CD4-positive, alpha-beta memory T cell (primary cell): ENCODE results near the gene KCNIP4. TPM values are rescaled to one million over a fixed set of nuclear protein-coding genes. Genes with fewer than 3 reads are reported as not detected.

Experiments
- CTCF ChIA-PET: fragments of 350-600 bp; sonication (Branson Sonifier 250); formaldehyde crosslinking; loops from one replicate; lab custom pipeline; 2021; ENCODE audit warnings: inconsistent platforms; ENCODE audit not compliant: partially characterized antibody; lab: Charles Lee
- POLR2A ChIA-PET: fragments of 350-600 bp; sonication (Branson Sonifier 250); formaldehyde crosslinking; loops from one replicate; lab custom pipeline; 2021; ENCODE audit not compliant: partially characterized antibody; lab: Charles Lee
- DNase-seq, 5 donors: peaks; one replicate each; pipeline versions ENCODE4 v3.0.0 to v3.0.0-alpha.2; 2020 to 2022; ENCODE audit warnings: mixed read lengths in 1 of 5
- H3K27ac ChIP-seq: one replicate; pipeline ENCODE4 v1.7.0; 2013; ENCODE audit warnings: low read depth, low read length
- H3K27me3 ChIP-seq: 2 replicates; pipeline ENCODE4 v1.7.0; 2013; ENCODE audit warnings: mild to moderate bottlenecking, low read length, moderate library complexity; ENCODE audit not compliant: insufficient read depth
- H3K36me3 ChIP-seq: 2 replicates; pipeline ENCODE4 v1.7.0; 2013; ENCODE audit warnings: mild to moderate bottlenecking, low read length, moderate library complexity; ENCODE audit not compliant: insufficient read depth
- H3K4me1 ChIP-seq: 2 replicates; pipeline ENCODE4 v1.7.0; 2013; ENCODE audit warnings: mild to moderate bottlenecking, low read length, moderate library complexity; ENCODE audit not compliant: insufficient read depth
- H3K4me3 ChIP-seq, 2 donors: one replicate each; pipeline ENCODE4 v1.7.0; 2013; ENCODE audit warnings: low read length in 2 of 2, mild to moderate bottlenecking in 1 of 2
- H3K9me3 ChIP-seq, 2 donors: one replicate each; pipeline ENCODE4 v1.7.0; 2013; ENCODE audit warnings: low read length in 2 of 2, control low read depth in 1 of 2; ENCODE audit not compliant: control insufficient read depth in 1 of 2
- H3K27ac Mint-ChIP-seq, 7 donors: one replicate each; pipeline ENCODE4 v1.8.0; 2020 to 2021; ENCODE audit warnings: mixed read lengths in 7 of 7, mild to moderate bottlenecking in 6 of 7, inconsistent platforms in 3 of 7, moderate library complexity in 3 of 7
- H3K27me3 Mint-ChIP-seq, 2 donors: one replicate each; pipeline ENCODE4 v1.8.0; 2020 to 2021; ENCODE audit warnings: mixed read lengths in 2 of 2
- H3K36me3 Mint-ChIP-seq, 2 donors: one replicate each; pipeline ENCODE4 v1.8.0; 2020 to 2021; ENCODE audit warnings: mixed read lengths in 2 of 2, inconsistent platforms in 1 of 2, mild to moderate bottlenecking in 1 of 2
- H3K4me1 Mint-ChIP-seq, 4 donors: one replicate each; pipeline ENCODE4 v1.8.0; 2020 to 2021; ENCODE audit warnings: mixed read lengths in 4 of 4, mild to moderate bottlenecking in 1 of 4
- H3K4me3 Mint-ChIP-seq, 8 donors: one replicate each; pipeline ENCODE4 v1.8.0; 2020 to 2021; ENCODE audit warnings: mixed read lengths in 8 of 8, mild to moderate bottlenecking in 7 of 8, moderate library complexity in 6 of 8, inconsistent platforms in 3 of 8
- H3K9me3 Mint-ChIP-seq, 8 donors: one replicate each; pipeline ENCODE4 v1.8.0; 2020 to 2021; ENCODE audit warnings: mixed read lengths in 8 of 8, mild to moderate bottlenecking in 5 of 8, inconsistent platforms in 3 of 8, moderate library complexity in 1 of 8
- intact Hi-C: fragments of 100-400 bp; cut with micrococcal nuclease; formaldehyde crosslinking; loops from one replicate; pipeline ENCODE4 v1.15.1; 2023
- polyA plus RNA-seq, 2 donors: library from polyadenylated mRNA; unstranded; fragments of 300-500 nt; fragmentation: Illumina TruSeq; gene quantifications; one replicate each; pipeline ENCODE4 v1.2.3, GENCODE V29; 2021
- total RNA-seq, 2 experiments: library from RNA; stranded (reverse); gene quantifications; one replicate each; pipeline ENCODE4 v1.2.3, GENCODE V29; 2021

Gene KCNIP4
- total and polyA plus RNA-seq, 4 experiments from 2014 or later: 0.11 to 0.26 TPM; not detected in 2

DNA sequence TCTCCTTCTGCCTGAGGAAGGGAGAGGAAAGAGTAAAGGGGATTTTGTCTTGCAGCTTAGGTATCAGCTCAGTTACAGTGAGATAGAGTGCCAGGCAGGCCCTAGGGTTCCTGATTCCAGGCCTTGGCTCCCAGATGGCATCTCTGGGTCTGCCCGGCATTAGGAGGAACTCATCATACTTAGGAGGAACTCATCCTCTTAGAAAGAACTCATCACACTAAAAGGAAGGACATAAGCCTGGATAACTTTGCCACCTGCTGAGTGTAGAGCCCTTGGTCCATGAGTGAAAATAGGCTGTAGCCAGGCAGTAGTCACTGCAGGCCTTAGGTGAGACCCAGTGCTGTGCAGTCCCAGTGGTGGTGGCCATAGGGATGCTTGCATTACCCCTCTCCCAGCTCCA, 881.2 kb downstream of the KCNIP4 start:
- no peak overlapping the region for H3K27ac ChIP-seq
- no peak overlapping the region for H3K4me3 Mint-ChIP-seq
- no peak overlapping the region for H3K27ac Mint-ChIP-seq
- POLR2A ChIA-PET: no interaction called here
- CTCF ChIA-PET: no interaction called here
- H3K36me3 ChIP-seq: no peaks in the 10 kb centered on the region
- no peaks in the 10 kb centered on the region for H3K27me3 Mint-ChIP-seq
- H3K27me3 ChIP-seq: no peaks in the 10 kb centered on the region
- H3K9me3 Mint-ChIP-seq: peaks cover 1 to 9% (median 3%) of the 10 kb centered on the region in 8 donors
- no peaks in the 10 kb centered on the region for H3K4me1 Mint-ChIP-seq
- DNase-seq: no peak
- no peak overlapping the region for H3K4me3 ChIP-seq
- H3K36me3 Mint-ChIP-seq: no peaks in the 10 kb centered on the region
- intact Hi-C loops: no loop called here
- H3K4me1 ChIP-seq: no peaks in the 10 kb centered on the region
- H3K9me3 ChIP-seq: no peaks in the 10 kb centered on the region

DNA sequence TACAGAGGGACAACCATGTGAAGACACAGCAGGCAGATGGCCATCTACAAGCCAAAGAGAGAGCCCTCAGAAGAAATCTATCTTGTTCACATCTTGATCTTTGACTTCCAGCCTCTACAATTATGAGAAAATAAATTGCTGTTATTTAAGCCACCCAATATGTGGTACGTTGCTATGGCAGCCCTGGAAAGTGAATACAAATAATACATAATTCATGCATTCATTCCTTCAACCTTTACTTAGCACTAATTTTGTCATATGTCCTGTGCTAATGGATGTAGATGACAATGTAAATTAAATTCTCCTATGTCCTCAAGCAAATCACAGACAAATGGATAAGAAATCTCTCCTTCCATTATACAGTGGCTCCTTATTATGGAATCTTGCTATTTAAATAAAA, 886.7 kb downstream of the KCNIP4 start:
- H3K27ac ChIP-seq: no peak overlapping the region
- H3K4me3 Mint-ChIP-seq: no peak overlapping the region
- no peak for DNase-seq
- no peaks in the 10 kb centered on the region for H3K36me3 ChIP-seq
- H3K36me3 Mint-ChIP-seq: no peaks in the 10 kb centered on the region
- H3K9me3 Mint-ChIP-seq: peaks cover 0 to 12% (median 10%) of the 10 kb centered on the region in 8 donors
- H3K27me3 ChIP-seq: no peaks in the 10 kb centered on the region
- CTCF ChIA-PET: no interaction called here
- no peaks in the 10 kb centered on the region for H3K4me1 ChIP-seq
- no peak overlapping the region for H3K27ac Mint-ChIP-seq
- no peaks in the 10 kb centered on the region for H3K27me3 Mint-ChIP-seq
- no peak overlapping the region for H3K4me3 ChIP-seq
- POLR2A ChIA-PET: no interaction called here
- H3K9me3 ChIP-seq: no peaks in the 10 kb centered on the region
- intact Hi-C loops: no loop called here
- H3K4me1 Mint-ChIP-seq: no peaks in the 10 kb centered on the region

DNA sequence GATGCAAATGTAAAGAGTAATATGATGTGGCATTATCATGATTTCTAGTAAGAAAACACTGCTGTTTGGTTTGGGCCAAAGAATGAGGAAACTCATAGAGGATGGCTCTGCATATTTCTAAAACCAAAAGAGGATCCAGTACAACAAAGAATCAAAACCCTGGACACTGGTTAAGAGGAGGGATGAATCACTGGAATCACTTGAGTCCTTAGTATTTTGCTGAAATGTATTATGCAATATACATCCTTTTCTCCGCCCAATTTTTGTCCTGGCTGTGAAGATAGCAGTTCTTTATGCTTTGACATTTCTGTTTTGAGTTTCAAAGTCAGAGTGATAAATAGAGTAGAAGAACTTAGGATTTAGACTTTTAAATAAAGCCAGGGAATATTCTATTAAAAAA, 902.4 kb downstream of the KCNIP4 start:
- Mint-ChIP-seq H3K36me3 (no peaks in the 10 kb centered on the region), H3K27me3 (no peaks in the 10 kb centered on the region), H3K4me3 (no peak overlapping the region), H3K4me1 (no peaks in the 10 kb centered on the region), H3K27ac (no peak overlapping the region), H3K9me3 (peaks cover 0 to 16% (median 1%) of the 10 kb centered on the region in 8 donors)
- no peak overlapping the region for H3K4me3 ChIP-seq
- H3K4me1 ChIP-seq: no peaks in the 10 kb centered on the region
- no peaks in the 10 kb centered on the region for H3K9me3 ChIP-seq
- CTCF ChIA-PET: no interaction called here
- POLR2A ChIA-PET: no interaction called here
- no peaks in the 10 kb centered on the region for H3K27me3 ChIP-seq
- DNase-seq: no peak
- H3K36me3 ChIP-seq: no peaks in the 10 kb centered on the region
- no peak overlapping the region for H3K27ac ChIP-seq
- intact Hi-C loops: no loop called here

DNA sequence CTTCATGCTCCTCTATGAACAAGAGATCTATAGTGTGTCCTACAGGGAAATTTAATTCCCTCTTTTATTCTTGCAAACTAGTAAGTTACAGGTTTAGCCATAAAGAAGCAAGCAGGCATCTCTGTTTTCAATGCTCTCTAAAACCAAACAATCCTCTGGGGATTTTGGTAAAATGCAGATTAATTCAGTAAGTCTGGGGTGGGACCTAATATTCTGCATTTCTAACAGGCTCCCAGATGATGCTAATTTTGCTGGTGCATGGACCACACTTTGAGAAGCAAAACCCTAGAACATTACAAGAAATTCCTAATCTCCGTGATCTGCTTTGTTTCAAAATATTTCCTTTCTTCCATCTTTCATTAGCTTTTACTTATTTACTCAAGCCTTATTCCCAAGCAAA, 903.5 kb downstream of the KCNIP4 start:
- CTCF ChIA-PET: interaction anchor here (1.0 kb wide), 1 partner anchor 13 kb away, joined by 3 read pairs; no protein-coding TSS in a partner anchor
- intact Hi-C loops: no loop called here

DNA sequence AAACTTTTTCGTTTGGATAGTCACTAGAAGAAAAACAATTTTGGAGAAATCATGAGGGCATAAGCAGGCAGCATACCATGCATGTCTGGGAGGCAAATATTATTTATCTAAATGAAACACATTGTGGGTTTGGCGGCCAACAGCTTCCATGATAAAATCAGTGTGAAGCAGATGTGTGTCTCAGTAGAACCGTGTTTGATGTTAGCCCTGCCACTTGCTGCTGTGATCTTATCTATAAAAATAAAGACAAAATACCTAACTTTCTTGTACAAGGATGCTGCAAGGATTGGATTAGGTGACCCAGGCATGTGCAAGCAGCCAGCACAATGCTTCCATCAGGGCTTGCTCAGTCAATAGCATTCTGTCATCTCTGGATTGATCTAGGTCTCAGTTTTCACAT, 906.9 kb downstream of the KCNIP4 start:
- H3K9me3 ChIP-seq: no peaks in the 10 kb centered on the region
- ChIA-PET POLR2A (no interaction called here), CTCF (no interaction called here)
- no peak overlapping the region for H3K27ac Mint-ChIP-seq
- H3K27me3 Mint-ChIP-seq: no peaks in the 10 kb centered on the region
- no peaks in the 10 kb centered on the region for H3K27me3 ChIP-seq
- no peaks in the 10 kb centered on the region for H3K36me3 ChIP-seq
- H3K4me3 ChIP-seq: no peak overlapping the region
- H3K4me1 Mint-ChIP-seq: no peaks in the 10 kb centered on the region
- H3K4me3 Mint-ChIP-seq: peak overlapping the region in 1 of 8 donors; percentile 11
- intact Hi-C loops: no loop called here
- H3K9me3 Mint-ChIP-seq: peaks cover 0 to 6% (median 0%) of the 10 kb centered on the region in 8 donors
- no peak for DNase-seq
- H3K27ac ChIP-seq: no peak overlapping the region
- no peaks in the 10 kb centered on the region for H3K4me1 ChIP-seq
- H3K36me3 Mint-ChIP-seq: no peaks in the 10 kb centered on the region

More for the DNA sequence above, 903.5 kb downstream of the KCNIP4 start:
- no peak for DNase-seq
- Mint-ChIP-seq H3K4me1 (no peaks in the 10 kb centered on the region), H3K4me3 (no peak overlapping the region), H3K9me3 (peaks cover 0 to 11% (median 1%) of the 10 kb centered on the region in 8 donors), H3K27me3 (no peaks in the 10 kb centered on the region), H3K36me3 (no peaks in the 10 kb centered on the region), H3K27ac (no peak overlapping the region)
- POLR2A ChIA-PET: no interaction called here
- Histone ChIP-seq H3K36me3 (no peaks in the 10 kb centered on the region), H3K9me3 (no peaks in the 10 kb centered on the region), H3K4me3 (no peak overlapping the region), H3K27ac (no peak overlapping the region), H3K27me3 (no peaks in the 10 kb centered on the region), H3K4me1 (no peaks in the 10 kb centered on the region)

DNA sequence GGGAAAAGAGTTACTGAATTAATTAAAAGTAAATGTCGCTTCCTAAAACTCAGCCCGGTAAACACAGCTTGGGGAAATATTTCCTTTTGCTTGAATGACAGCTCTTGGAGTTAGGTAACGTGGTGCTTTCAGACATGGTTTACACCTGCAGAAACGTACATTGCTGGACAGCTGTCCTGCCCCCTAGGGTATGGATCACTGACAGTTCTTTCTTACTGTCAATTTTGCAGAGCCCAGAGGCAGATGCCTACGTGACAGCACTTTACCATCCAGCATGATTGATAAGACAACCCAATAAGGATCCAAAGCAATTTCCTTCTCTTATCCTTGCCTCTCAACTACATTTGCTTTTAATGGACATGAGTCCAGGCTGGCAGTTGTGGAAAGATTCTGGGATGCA, 913.8 kb downstream of the KCNIP4 start:
- Mint-ChIP-seq H3K9me3 (peaks cover 0 to 7% (median 0%) of the 10 kb centered on the region in 8 donors), H3K27ac (peak overlapping the region in 1 of 7 donors; percentile 18), H3K4me1 (no peaks in the 10 kb centered on the region), H3K36me3 (no peaks in the 10 kb centered on the region), H3K27me3 (no peaks in the 10 kb centered on the region), H3K4me3 (no peak overlapping the region)
- Histone ChIP-seq H3K27me3 (no peaks in the 10 kb centered on the region), H3K36me3 (no peaks in the 10 kb centered on the region), H3K27ac (no peak overlapping the region), H3K4me3 (no peak overlapping the region), H3K4me1 (no peaks in the 10 kb centered on the region), H3K9me3 (no peaks in the 10 kb centered on the region)
- ChIA-PET POLR2A (no interaction called here), CTCF (no interaction called here)
- intact Hi-C loops: no loop called here
- no peak for DNase-seq

DNA sequence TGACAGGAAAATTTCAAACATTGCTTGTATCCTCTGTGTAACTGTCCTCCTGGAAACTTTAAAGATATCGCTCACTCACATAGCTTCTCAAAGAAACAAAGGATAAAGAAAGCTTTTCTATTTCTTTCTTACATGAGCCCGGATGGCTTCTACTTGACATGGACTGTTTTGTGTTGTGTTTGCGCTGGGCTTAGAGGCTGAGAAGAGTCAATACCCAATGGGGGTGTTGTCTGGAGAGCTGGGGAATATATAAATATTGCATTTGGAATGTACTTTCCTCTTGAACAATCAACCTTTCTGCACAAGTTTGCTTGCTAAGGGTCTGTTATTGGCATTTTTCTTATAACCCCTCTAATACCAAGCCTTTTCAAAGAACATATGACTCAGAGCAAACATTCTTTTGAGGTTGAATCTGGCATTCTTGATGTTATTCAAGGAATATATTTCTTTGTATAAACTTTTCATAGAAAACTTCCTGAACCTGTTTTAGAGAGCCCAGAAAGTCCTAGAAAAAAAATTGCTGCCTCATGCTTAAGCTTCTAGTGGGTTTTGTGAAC, 916.4 kb downstream of the KCNIP4 start:
- Histone ChIP-seq H3K4me3 (no peak overlapping the region), H3K27ac (no peak overlapping the region), H3K9me3 (no peaks in the 10 kb centered on the region), H3K36me3 (no peaks in the 10 kb centered on the region), H3K4me1 (no peaks in the 10 kb centered on the region), H3K27me3 (no peaks in the 10 kb centered on the region)
- no peak overlapping the region for H3K27ac Mint-ChIP-seq
- no peaks in the 10 kb centered on the region for H3K4me1 Mint-ChIP-seq
- ChIA-PET CTCF (interaction anchor here (0.7 to 0.9 kb wide), 2 partner anchors 12 to 14 kb away, joined by 3 read pairs; no protein-coding TSS in a partner anchor), POLR2A (no interaction called here)
- intact Hi-C loops: no loop called here
- H3K9me3 Mint-ChIP-seq: peaks cover 0 to 5% (median 0%) of the 10 kb centered on the region in 8 donors
- H3K27me3 Mint-ChIP-seq: no peaks in the 10 kb centered on the region
- no peak for DNase-seq
- no peak overlapping the region for H3K4me3 Mint-ChIP-seq
- H3K36me3 Mint-ChIP-seq: no peaks in the 10 kb centered on the region
